GM12864 (cell line): ENCODE measurements around the gene KIF26B.

Experiments
- DNase-seq: peaks from one replicate; pipeline ENCODE4 v3.0.0-alpha.2; 2011; ENCODE audit warnings: low read depth
- H3K4me3 ChIP-seq: 2 replicates; pipeline ENCODE4 v1.5.1; 2011; ENCODE audit warnings: mild to moderate bottlenecking, low read depth, low read length, control low read depth
- CTCF ChIP-seq: IDR thresholded peaks from 2 replicates; pipeline ENCODE4 v1.5.1; 2011; ENCODE audit warnings: low read depth, mild to moderate bottlenecking, moderate library complexity, low read length, control low read depth, inconsistent platforms; ENCODE audit errors: missing control alignments

KIF26B gene

DNA sequence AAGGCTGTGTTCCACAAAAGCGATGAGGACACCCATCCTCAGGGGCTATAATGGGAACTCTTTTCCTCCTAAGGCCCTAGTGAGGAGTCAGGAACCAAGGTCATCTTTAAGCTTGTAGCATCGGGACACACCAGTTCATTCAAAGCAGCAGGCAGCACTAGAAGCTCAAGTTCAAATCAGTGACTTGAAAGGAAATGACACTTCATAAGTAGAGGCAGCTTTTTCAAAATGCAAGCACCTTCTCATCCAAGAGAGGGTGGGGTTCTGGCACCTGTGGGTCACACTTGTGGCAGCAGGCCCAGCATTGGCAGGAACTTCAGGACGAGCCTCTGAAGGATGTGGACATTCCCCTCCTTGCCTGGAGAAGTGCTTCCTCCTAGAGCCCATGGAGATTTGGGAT lies 496.3 kb downstream of the KIF26B start:
- no peak for TF ChIP-seq CTCF
- H3K4me3 ChIP-seq: no peak overlapping the region
- DNase-seq: no peak

DNA sequence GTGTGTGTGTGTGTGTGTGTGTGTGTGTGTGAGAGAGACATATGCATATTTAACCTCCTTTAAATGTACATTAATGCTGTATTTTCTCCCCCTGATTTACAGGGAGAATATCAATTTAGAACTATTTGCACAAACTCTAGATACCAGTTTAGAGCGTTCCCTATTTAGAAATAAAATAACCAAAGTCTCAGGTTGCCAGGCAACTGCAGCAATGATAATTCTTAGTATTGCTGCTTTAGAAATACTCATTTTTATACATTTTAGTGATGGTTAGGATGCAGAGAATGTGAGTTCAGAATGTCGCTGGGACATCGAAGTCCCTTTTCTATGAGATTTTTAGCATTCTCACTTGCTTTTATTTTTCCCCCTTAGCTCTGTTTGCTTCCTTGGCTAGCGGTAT lies 497.3 kb downstream of the KIF26B start:
- DNase-seq: no peak
- TF ChIP-seq CTCF: no peak
- no peak overlapping the region for H3K4me3 ChIP-seq

DNA sequence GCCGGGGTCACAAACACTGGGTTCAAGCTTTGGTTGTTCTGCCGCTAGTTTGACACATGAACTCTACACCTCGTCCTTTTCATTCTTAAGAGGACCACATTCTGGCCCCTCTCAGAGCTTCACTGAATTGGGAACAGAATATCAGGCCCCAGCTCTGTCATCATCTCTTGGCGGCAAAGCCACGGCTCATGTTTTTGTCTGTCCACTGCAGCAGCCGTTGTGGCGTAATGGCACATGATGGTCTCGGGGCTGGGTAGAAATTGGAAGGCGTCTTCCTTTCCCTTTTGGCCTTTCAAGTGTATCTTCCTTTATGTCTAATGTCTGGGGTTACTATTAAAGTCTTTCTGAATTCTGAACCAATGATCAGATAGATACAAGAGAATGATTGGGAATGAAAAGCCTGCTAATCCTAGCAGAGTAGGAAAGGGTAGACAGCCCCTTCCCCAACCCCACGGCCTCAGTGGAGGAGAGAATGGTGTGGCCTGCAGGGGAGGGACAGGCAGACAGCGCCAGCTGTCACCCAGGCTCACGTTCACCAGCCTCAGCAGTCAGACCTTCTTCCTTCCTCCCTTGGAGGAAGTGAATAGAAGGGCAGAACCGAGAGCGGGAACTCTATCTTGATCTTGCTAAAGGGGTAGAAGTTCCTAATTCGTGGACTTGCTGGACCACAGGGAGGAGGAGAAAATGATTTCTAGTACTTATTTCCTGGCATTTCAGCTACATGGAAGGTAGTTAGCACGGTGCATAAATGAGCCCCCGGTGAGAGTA lies 498.1 kb downstream of the KIF26B start:
- no peak overlapping the region for H3K4me3 ChIP-seq
- DNase-seq: no peak
- TF ChIP-seq CTCF: no peak

DNA sequence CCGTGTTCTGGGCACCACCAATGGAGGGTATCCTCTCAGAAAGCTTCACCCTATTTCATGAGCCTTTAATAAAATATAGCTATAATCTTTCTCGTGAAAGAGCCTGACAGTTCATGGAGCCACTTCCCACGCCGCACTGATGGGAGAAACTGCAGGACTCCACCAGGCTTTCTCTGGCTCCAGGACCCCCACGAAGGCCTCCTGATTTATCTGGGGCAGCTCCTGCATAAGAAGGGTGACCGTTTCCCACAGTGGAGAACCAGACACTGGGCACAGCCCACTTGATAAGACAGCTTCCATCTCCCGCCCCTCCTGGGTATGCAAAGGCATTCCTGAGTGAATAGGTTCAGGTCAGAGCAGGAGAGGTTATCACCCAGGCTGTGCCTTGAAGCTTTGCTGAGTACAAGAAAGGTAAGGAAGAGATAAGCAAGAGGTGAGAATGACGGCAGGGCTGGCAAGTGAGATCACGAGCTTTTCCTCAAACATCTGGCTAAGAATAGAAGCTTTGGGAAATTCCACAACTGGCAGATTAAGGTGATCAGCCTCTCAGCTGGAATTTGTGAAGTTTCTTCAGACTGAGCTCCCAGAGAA lies 499.8 kb downstream of the KIF26B start:
- H3K4me3 ChIP-seq: no peak overlapping the region
- no peak for DNase-seq
- TF ChIP-seq CTCF: no peak

DNA sequence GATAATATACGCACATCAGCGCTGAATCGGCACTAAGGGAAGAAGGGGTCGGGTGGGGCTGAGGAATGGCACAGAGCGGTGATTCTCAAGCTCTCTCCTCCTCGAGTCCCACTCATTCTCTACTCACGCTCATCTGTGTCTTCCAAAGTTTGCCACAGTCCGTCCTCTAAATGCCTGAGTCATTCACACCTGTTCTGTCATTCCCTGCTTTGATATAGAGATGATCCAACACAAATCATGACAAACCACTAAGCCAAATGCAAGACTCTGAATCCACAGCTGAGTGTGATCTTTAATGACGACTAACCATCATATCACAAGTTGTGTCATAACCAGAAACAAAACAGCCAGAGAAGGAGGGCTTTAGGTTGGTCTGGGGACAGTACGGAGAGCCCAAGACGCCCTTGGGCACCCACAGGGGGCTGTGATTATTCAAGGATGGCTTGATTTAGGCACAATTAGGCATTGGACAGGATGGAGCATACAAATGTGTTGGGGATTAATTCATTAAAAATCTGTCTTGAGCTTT lies 501.5 kb downstream of the KIF26B start:
- H3K4me3 ChIP-seq: no peak overlapping the region
- no peak for DNase-seq
- TF ChIP-seq CTCF: no peak

- TF ChIP-seq CTCF: no peak
- no peak overlapping the region for H3K4me3 ChIP-seq
- DNase-seq: no peak
These were observed 502.6 kb downstream of the KIF26B start for GRCh38 chr1:245657371-245657770.

GRCh38 chr1:245663373-245663772 lies 508.6 kb downstream of the KIF26B start:
- DNase-seq: no peak
- no peak for TF ChIP-seq CTCF

More at GRCh38 chr1:245663373-245663772, 508.6 kb downstream of the KIF26B start:
- no peak overlapping the region for H3K4me3 ChIP-seq
